ENCODE results near the gene PDE4D.

Gene PDE4D

DNA sequence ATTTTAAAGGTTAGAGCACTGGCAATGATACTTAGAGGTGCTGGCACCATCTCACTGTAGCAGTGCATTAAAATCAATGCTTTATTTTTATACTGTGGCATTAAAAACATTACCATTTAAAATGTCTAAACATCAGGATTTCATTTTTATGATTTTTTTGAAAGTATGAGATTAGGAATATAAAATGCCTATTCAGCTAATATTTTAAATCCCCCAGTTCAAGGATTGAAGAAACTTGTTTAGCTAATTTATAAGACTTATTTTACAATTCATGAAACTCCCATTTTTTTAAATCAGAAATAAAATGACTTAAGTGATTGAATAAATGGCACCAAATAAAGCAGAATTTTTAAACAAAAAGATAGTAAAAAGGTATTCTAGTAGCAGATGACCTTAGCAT, 685.1 kb downstream of the PDE4D start:
- no peak for FAIRE-seq
- TF ChIP-seq, protein P1, sequence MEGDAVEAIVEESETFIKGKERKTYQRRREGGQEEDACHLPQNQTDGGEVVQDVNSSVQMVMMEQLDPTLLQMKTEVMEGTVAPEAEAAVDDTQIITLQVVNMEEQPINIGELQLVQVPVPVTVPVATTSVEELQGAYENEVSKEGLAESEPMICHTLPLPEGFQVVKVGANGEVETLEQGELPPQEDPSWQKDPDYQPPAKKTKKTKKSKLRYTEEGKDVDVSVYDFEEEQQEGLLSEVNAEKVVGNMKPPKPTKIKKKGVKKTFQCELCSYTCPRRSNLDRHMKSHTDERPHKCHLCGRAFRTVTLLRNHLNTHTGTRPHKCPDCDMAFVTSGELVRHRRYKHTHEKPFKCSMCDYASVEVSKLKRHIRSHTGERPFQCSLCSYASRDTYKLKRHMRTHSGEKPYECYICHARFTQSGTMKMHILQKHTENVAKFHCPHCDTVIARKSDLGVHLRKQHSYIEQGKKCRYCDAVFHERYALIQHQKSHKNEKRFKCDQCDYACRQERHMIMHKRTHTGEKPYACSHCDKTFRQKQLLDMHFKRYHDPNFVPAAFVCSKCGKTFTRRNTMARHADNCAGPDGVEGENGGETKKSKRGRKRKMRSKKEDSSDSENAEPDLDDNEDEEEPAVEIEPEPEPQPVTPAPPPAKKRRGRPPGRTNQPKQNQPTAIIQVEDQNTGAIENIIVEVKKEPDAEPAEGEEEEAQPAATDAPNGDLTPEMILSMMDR (IDR thresholded peaks at IDR 0.05; ENCODE audit: insufficient read depth, missing control alignments), result no peak
- no peak for DNase-seq (ENCODE audit: insufficient read length, low spot score)

GRCh38 chr5:59207401-59207800, 686.1 kb downstream of the PDE4D start:
- FAIRE-seq, result no peak
- DNase-seq (ENCODE audit: insufficient read length, low spot score), result no peak
- TF ChIP-seq, protein P1 (IDR thresholded peaks at IDR 0.05; ENCODE audit: insufficient read depth, missing control alignments), result no peak

GRCh38 chr5:59206132-59206581, 687.4 kb downstream of the PDE4D start:
- DNase-seq (ENCODE audit: insufficient read length, low spot score) (no peak), FAIRE-seq (no peak)
- TF ChIP-seq, protein P1 (IDR thresholded peaks at IDR 0.05; ENCODE audit: insufficient read depth, missing control alignments), result no peak

GRCh38 chr5:59204114-59204897, 689.2 kb downstream of the PDE4D start:
- FAIRE-seq (no peak), DNase-seq (ENCODE audit: insufficient read length, low spot score) (no peak)
- TF ChIP-seq, protein P1 (IDR thresholded peaks at IDR 0.05; ENCODE audit: insufficient read depth, missing control alignments), result no peak

DNA sequence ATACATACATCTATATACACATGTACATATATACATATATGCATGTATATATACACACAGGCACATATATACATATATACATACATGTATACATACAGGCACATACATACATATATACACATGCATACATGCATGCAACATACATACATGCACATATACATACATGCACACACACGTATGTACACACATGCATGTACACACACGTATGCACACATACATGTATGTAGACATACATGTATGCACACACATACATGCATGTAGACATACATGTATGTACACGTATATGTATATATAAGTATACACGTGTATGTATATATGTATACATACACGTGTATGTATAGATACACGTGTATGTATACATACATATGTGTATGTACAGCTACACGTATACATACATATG, 693.7 kb downstream of the PDE4D start:
- DNase-seq (ENCODE audit: insufficient read length, low spot score) (no peak), FAIRE-seq (no peak)
- TF ChIP-seq, protein P1 (IDR thresholded peaks at IDR 0.05; ENCODE audit: insufficient read depth, missing control alignments), result no peak

- TF ChIP-seq, protein P1 (IDR thresholded peaks at IDR 0.05; ENCODE audit: insufficient read depth, missing control alignments), result no peak
- FAIRE-seq, result no peak
- no peak for DNase-seq (ENCODE audit: insufficient read length, low spot score)
These were observed 694.7 kb downstream of the PDE4D start for GRCh38 chr5:59198832-59199231.

- DNase-seq (ENCODE audit: insufficient read length, low spot score) (no peak), FAIRE-seq (no peak)
These were observed 695.2 kb downstream of the PDE4D start for GRCh38 chr5:59198365-59198764.

More at GRCh38 chr5:59198365-59198764, 695.2 kb downstream of the PDE4D start:
- TF ChIP-seq, protein P1 (IDR thresholded peaks at IDR 0.05; ENCODE audit: insufficient read depth, missing control alignments), result no peak
